Panc1 (cell line): ENCODE results near the gene MGAT5B. TPM values are rescaled to one million over a fixed set of nuclear protein-coding genes. Genes with fewer than 3 reads are reported as not detected.

ENCODE experiments used
- ATAC-seq: fragments of 200-7000 bp; cut with Tn5 transposase; 2 replicates; pipeline ENCODE4 v1.9.1; 2020; ENCODE audit warnings: mild to moderate bottlenecking, moderate library complexity
- BruUV-seq: library from RNA; stranded (reverse); fragments of 400-500 nt; replicated peaks from 2 replicates; lab custom pipeline; 2021; lab: Mats Ljungman, UMichigan
- CTCF ChIA-PET: fragments of 300-600 bp; sonication (Branson Sonifier 250); formaldehyde crosslinking; loops from one replicate; lab custom pipeline; 2022; ENCODE audit warnings: antibody characterized with exemption; lab: Charles Lee
- POLR2A ChIA-PET: fragments of 300-600 bp; sonication (Branson Sonifier 250); formaldehyde crosslinking; loops from one replicate; lab custom pipeline; 2022; ENCODE audit warnings: antibody characterized with exemption; lab: Charles Lee
- DNase-seq: peaks from one replicate; pipeline ENCODE4 v3.0.0-alpha.2; 2010; ENCODE audit warnings: low read depth, low spot score
- H3K27ac ChIP-seq: 2 replicates; pipeline ENCODE4 v1.5.1; 2011; ENCODE audit warnings: mild to moderate bottlenecking, low read length, inconsistent platforms
- H3K27me3 ChIP-seq: fragments of 200-500 bp; sonication (Bioruptor generic); 2 replicates; pipeline ENCODE4 v1.6.0; 2014; ENCODE audit warnings: low read length, inconsistent platforms; ENCODE audit not compliant: control insufficient read depth, insufficient read depth
- H3K36me3 ChIP-seq: fragments of 200-500 bp; sonication (Bioruptor generic); 2 replicates; pipeline ENCODE4 v1.5.1; 2014; ENCODE audit warnings: inconsistent platforms, mild to moderate bottlenecking, low read length, moderate library complexity; ENCODE audit not compliant: control insufficient read depth, insufficient read depth
- H3K4me1 ChIP-seq: 2 replicates; pipeline ENCODE4 v1.5.1; 2011; ENCODE audit warnings: inconsistent platforms, mild to moderate bottlenecking, low read length, moderate library complexity; ENCODE audit not compliant: control insufficient read depth, insufficient read depth
- H3K4me3 ChIP-seq, 2 experiments: 2 replicates each; pipeline ENCODE4 v1.5.1; 2011 to 2012; ENCODE audit warnings: low read depth in 2 of 2, low read length in 2 of 2, mild to moderate bottlenecking in 2 of 2, inconsistent platforms in 1 of 2, moderate library complexity in 1 of 2
- H3K9me3 ChIP-seq: fragments of 200-500 bp; sonication (Bioruptor generic); 2 replicates; pipeline ENCODE4 v1.5.1; 2014; ENCODE audit warnings: low read depth, mild to moderate bottlenecking, inconsistent platforms, low read length, moderate library complexity; ENCODE audit not compliant: control insufficient read depth, insufficient read depth
- POLR2AphosphoS5 ChIP-seq: IDR thresholded peaks from 2 replicates; pipeline ENCODE4 v1.6.1; 2012; ENCODE audit warnings: mild to moderate bottlenecking, low read depth, low read length, moderate library complexity
- REST ChIP-seq, 2 experiments: IDR thresholded peaks; 2 replicates each; pipeline ENCODE4 v1.6.1; 2011 to 2012; ENCODE audit warnings: low read depth in 2 of 2, control low read depth in 1 of 2, low read length in 1 of 2, mild to moderate bottlenecking in 1 of 2, moderate library complexity in 1 of 2; ENCODE audit not compliant: insufficient read depth in 1 of 2
- SIN3A ChIP-seq: IDR thresholded peaks from 2 replicates; pipeline ENCODE4 v1.6.1; 2012; ENCODE audit warnings: low read depth, mild to moderate bottlenecking, low read length, moderate library complexity, borderline replicate concordance; ENCODE audit not compliant: insufficient read depth
- TCF7L2 ChIP-seq: IDR thresholded peaks from 2 replicates; pipeline ENCODE4 v1.6.1; 2011; ENCODE audit warnings: mild to moderate bottlenecking, low read depth, low read length, inconsistent platforms
- in situ Hi-C: cut with HindIII; loops from 2 replicates; pipeline ENCODE4 v1.10.0; 2016; ENCODE audit warnings: low sequenced_read_pairs, low pct_unique_long_range_greater_than_20kb
- intact Hi-C: fragments of 100-400 bp; cut with micrococcal nuclease; formaldehyde crosslinking; loops from one replicate; pipeline ENCODE4 v1.10.0; 2022; ENCODE audit not compliant: unreplicated experiment
- total RNA-seq: library from RNA; stranded (reverse); gene quantifications from one replicate; pipeline ENCODE4 v1.2.1, GENCODE V29; 2021; ENCODE audit not compliant: unreplicated experiment
- TF ChIP-seq, protein P1 (sequence below): fragments of 450-650 bp; IDR thresholded peaks from 2 replicates; pipeline ENCODE4 v1.5.1; 2017; ENCODE audit warnings: mild to moderate bottlenecking

The MGAT5B gene
- total RNA-seq, 1 experiment from 2014 or later = 34.9 TPM

GRCh38 chr17:76873856-76874255, 5.7 kb downstream of the MGAT5B start:
- CTCF ChIA-PET = no interaction called here
- POLR2A ChIA-PET = no interaction called here
- ATAC-seq = no peak
- Histone ChIP-seq H3K27me3 (no peaks in the 10 kb centered on the region), H3K27ac (peak overlapping the region; percentile 81), H3K9me3 (no peaks in the 10 kb centered on the region), H3K36me3 (no peaks in the 10 kb centered on the region), H3K4me3 (no peak overlapping the region), H3K4me1 (peaks cover 41% of the 10 kb centered on the region)
- DNase-seq = no peak
- BruUV-seq = no TSS peak
- intact Hi-C loops = no loop called here
- TF ChIP-seq SIN3A = no peak
- in situ Hi-C loops = no loop called here

- DNase-seq (no peak), ATAC-seq (no peak)
- Histone ChIP-seq H3K27me3 (no peaks in the 10 kb centered on the region), H3K27ac (no peak overlapping the region), H3K4me3 (no peak overlapping the region), H3K36me3 (no peaks in the 10 kb centered on the region), H3K9me3 (no peaks in the 10 kb centered on the region), H3K4me1 (peaks cover 21% of the 10 kb centered on the region)
- ChIA-PET CTCF (no interaction called here), POLR2A (no interaction called here)
- TF ChIP-seq REST (IDR thresholded peaks at IDR 0.05; ENCODE audit: insufficient read depth in 1 of 2, low read depth in 2 of 2, low read length in 1 of 2) (no peak), SIN3A (no peak), POLR2AphosphoS5 (no peak), TCF7L2 (no peak)
- TF ChIP-seq, protein P1, sequence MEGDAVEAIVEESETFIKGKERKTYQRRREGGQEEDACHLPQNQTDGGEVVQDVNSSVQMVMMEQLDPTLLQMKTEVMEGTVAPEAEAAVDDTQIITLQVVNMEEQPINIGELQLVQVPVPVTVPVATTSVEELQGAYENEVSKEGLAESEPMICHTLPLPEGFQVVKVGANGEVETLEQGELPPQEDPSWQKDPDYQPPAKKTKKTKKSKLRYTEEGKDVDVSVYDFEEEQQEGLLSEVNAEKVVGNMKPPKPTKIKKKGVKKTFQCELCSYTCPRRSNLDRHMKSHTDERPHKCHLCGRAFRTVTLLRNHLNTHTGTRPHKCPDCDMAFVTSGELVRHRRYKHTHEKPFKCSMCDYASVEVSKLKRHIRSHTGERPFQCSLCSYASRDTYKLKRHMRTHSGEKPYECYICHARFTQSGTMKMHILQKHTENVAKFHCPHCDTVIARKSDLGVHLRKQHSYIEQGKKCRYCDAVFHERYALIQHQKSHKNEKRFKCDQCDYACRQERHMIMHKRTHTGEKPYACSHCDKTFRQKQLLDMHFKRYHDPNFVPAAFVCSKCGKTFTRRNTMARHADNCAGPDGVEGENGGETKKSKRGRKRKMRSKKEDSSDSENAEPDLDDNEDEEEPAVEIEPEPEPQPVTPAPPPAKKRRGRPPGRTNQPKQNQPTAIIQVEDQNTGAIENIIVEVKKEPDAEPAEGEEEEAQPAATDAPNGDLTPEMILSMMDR = no peak
- no TSS peak for BruUV-seq
- in situ Hi-C loops (no loop called here), intact Hi-C loops (no loop called here)
Measured at GRCh38 chr17:76877437-76877836, 9.2 kb downstream of the MGAT5B start.

DNA sequence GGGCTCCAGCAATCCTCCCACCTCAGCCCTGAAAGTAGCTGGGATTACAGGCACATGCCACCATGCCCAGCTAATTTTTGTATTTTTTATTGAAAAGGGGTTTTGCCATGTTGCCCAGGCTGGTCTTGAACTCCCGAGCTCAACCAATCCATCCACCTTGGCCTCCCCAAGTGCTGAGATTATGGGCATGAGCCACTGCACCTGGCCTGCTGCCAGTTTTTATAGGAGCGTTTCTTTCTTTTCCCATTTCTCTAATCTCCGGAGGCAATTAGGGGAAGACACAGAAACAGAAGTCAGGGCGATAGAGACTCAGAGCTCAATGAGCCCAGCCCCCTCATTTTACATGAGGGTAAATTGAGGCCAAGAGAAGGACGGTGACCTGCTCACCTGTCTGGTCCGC, 10.4 kb downstream of the MGAT5B start:
- Histone ChIP-seq H3K9me3 (no peaks in the 10 kb centered on the region), H3K4me3 (no peak overlapping the region), H3K4me1 (peaks cover 10% of the 10 kb centered on the region), H3K27me3 (no peaks in the 10 kb centered on the region), H3K36me3 (no peaks in the 10 kb centered on the region), H3K27ac (no peak overlapping the region)
- no peak for TF ChIP-seq POLR2AphosphoS5
- TF ChIP-seq TCF7L2 = no peak
- TF ChIP-seq SIN3A = no peak
- TF ChIP-seq REST (IDR thresholded peaks at IDR 0.05; ENCODE audit: insufficient read depth in 1 of 2, low read depth in 2 of 2, low read length in 1 of 2) = no peak
- TF ChIP-seq, protein P1 = no peak
- no TSS peak for BruUV-seq
- DNase-seq = no peak
- in situ Hi-C loops = no loop called here
- intact Hi-C loops = no loop called here
- ATAC-seq = no peak
- POLR2A ChIA-PET = no interaction called here
- CTCF ChIA-PET = interaction anchor here (0.9 kb wide), 1 partner anchor 10 kb away, joined by 3 read pairs; no protein-coding TSS in a partner anchor
